ELR (cell line): Measurements from ENCODE around the gene CHD8.

Source experiments
- DNase-seq: peaks from one replicate; pipeline ENCODE4 v3.0.0-alpha.2; 2015; ENCODE audit warnings: low read depth

The CHD8 gene

GRCh38 chr14:21437063-21437901, 18.6 kb downstream of the CHD8 start:
- peak; percentile 100 for DNase-seq

DNA sequence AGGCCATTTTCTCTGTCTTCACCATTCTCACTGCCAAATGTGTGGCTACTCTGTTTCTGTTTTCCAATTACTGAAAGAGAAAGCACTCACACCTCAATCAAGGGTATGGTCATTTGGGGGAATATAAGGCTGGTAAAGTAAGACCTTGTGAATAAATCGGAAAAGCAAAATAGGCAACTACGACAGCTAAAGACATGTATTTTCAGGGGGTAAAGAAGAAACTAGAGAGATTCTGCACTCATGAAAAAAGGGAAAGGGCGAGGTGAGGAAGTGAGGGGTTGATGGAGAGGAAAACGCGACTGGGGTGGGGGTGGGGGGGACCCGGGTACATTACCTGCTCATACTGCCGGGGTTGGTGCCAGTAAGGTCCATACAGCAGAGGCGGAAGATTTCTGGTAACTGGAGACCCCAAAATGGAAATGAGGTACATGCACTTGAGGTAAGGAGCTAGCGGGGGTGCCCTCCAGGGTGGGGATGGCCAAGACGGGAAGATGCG, 19.3 kb downstream of the CHD8 start:
- DNase-seq, result no peak

DNA sequence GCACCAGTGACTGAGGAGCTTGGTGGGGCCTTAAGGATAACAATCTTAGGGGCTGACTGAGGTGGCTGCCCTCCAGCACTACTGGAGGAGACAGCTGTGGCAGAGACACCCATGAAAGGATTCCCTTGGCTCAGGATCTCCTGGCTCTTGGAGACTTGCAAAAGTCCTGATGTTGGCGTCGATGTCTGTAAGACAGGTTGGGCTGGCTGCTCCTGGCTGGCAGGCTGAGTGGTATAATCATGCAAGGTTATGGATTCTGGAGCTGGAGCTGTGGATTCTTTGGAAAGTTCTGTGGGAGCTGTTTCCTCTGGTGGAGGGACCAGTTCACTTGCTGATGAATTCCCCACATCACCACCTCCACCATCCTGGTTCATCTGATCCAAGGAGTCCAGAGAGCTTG, 24.8 kb downstream of the CHD8 start:
- DNase-seq, result no peak

DNA sequence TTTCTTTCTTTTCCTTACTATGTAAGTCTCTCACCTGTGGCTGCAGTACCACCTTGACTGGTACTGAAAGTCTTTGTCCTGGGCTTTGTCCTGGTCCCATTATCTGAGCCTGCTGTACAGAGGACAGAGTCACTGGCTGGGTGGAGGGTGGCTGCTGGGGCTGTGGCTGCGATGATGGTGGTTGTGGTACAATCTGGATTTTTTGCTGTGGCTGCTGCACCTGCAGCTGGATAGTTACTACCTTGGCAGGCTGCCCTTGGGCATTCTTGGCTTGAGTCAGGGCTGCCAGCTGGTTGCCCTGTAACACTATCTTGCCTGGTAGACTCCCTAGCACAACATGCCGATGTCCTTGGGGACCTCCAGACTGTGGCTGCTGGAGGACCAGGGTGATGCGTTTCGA, 27.0 kb downstream of the CHD8 start:
- DNase-seq, result no peak

DNA sequence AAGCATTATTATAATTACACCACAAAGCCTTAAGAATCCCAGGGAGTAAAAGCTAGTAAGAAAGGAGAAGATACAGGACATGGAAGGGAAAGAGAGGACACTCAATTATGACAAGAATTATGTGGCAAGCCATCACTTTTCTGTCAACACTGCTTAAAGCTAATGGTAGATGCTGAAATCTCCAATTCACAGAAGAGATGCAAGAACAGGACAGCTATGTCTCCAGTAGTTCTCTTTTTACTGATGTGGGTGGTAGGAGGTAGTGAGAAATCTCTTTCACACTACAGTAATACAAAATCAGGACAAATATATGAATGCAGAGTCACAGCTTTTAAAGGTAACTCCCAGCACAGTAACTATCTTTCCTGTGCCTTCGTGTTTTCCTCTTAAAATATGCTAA, 29.2 kb downstream of the CHD8 start:
- no peak for DNase-seq

DNA sequence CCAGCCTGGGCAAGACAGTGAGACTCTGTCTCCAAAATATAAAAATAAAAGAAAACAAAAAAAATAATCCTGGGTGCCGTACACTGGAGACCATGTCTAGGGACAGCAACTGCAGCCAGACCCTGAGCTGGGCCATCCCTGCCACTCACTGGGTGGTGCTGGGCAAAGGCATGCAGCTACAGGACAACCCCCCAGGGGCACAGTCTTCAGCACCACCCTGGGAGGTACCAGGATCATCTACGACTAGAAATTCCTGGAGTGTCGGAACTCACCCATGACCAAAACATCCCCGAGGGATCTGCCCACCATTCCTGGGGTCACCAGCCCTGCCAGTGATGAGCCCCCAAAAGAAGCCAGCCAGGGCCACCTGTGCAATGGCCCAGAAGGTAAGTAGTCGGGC, 36.4 kb downstream of the CHD8 start:
- DNase-seq, result no peak

DNA sequence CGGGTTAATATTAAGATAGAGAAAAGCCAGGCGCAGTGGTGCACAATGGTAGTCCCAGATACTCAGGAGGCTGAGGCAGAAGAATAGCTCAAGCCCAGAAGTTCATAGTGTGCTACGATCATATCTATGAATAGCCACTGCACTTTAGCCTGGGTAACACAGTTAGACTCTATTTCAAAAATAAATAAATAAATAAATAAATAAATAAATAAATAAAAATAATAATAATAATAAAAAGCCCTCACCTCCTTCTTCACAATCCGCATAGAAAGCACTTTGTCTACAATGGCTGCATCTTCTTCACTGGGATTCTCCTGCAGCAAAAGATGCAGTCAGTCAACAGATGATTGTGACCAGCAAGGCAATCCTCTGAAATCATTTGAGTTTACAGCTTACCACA, 40.6 kb downstream of the CHD8 start:
- no peak for DNase-seq

GRCh38 chr14:21414137-21414631, 41.7 kb downstream of the CHD8 start:
- no peak for DNase-seq

DNA sequence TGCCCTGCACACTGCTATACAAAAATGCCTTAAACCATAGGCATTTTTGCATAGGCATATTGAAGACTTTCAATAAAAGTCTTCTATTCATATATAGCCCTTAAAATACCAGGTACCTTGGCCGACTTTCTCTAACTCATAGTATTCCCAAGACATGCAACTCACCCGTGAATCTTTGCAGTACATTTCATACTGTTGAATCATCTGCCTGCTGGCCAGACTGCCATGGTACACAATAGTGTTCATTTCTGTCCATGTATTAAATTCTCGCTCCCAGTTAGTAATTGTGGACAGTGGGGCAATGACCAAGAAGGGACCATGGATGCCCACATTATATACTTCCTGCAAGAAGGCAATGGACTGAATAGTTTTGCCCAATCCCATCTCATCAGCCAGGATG, 47.8 kb downstream of the CHD8 start:
- peak; percentile 83 for DNase-seq

DNA sequence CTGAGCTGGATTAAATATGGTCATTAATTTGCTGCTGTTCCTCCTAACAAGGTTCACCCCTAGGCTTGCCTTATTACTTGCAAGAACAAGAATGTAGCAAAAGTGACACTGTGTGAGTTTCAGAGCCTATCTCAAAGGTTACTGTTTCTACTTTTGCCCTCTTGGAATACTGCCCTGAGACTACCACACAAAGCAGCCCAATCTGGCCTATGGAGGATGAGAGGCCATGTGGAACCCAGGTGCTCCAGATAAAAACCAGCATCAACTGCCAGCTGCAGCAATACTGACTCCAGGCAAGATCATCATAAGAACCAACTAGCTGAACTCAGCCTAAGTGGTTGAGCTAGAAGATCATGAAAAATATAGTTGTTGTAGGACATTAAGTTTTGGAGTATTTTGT, 49.7 kb downstream of the CHD8 start:
- no peak for DNase-seq

DNA sequence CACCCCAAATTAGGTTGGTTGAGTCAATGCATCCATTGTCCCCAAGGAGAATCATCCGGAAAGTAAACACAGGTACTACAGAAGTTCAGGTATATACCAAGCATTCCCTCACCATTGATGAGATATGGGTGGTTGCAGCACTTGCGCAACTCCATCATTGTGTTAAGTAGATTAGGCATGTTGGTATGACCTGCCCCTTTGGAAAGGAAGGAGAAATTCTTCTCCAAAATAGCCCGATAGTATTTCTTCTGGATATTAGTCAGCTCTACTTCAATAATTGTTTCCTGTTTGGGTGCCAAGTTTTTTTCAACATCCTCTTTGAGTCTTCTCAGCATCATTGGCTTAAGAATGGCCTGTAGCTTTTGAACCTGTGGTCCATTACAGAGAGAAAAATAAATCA, 50.8 kb downstream of the CHD8 start:
- peak; percentile 22 for DNase-seq

- DNase-seq, result no peak
These were observed 56.5 kb downstream of the CHD8 start for GRCh38 chr14:21399311-21399870.

GRCh38 chr14:21398901-21399300, 57.0 kb downstream of the CHD8 start:
- DNase-seq, result no peak

GRCh38 chr14:21395450-21395849, 60.5 kb downstream of the CHD8 start:
- no peak for DNase-seq

GRCh38 chr14:21385188-21385904, 70.6 kb downstream of the CHD8 start:
- no peak for DNase-seq

DNA sequence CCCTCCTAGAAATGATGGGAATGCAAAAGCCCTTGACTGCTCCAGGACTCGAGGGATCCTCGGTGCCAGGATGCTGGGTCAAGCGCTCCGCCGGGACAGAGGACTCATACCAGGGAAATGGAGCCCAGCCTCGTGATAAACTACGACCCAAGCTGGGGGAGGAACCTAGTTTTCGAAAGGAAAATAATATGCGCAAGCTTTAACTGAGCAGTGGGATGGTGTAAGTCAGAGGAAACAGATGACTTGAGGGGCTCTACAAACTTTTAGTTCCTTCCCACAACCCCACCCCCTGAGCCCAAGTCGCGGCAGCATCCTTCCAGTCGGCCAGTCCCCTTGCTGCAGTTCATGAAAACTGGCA, 71.5 kb downstream of the CHD8 start:
- no peak for DNase-seq

- peak; percentile 98 for DNase-seq
These were observed 72.0 kb downstream of the CHD8 start, which contains the start of gene SUPT16H for GRCh38 chr14:21383848-21384493. Gene SUPT16H (minus strand): TSS chr14:21384019. CDS start chr14:21383927, 92 bp downstream.

DNA sequence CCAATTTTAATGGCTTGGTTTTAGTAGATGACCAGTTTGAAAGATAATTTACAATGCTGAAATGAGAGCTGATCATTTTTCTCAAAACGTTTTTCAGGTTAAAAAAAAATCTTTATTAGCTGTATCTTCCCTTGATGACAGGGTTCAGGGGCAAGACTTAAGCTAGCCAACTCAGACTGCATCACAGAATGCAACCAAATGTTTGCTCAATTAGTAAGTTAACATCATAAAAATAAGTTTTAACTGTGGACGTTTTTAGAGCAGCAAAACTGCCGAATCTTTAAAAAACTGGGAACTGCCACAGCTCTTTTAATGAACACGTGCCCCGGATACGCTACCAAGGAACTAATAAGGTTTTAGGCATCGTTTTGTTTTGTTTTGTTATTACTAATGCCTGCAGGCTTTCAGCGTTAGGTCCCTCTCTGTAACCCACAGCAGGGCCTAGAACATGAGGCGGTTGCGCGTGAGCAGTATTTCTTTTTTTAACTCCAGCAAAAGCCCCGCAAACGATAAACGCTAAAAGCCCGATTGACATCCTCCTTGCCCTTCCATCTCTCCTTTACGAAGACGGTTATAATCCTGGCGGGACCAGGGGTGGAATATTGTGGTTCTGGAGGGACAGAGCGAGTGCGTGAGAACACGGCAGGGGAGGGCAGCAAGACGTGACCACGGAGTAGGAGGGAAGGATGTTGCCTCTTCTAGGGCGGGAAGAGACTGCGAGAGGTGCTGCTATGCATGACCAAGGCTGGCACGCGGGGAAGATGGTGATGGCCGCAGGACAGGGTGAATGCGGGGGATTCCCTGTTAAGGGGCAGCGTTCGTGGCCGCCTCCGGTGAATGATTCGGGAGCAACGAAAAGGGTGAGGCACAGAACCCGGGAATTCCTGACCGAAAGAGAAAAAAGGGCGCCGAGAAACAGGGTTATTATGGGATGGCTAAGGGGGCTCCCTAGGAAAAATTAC, 72.8 kb downstream of the CHD8 start:
- DNase-seq, result peak; percentile 74

GRCh38 chr14:21382095-21382494, 73.8 kb downstream of the CHD8 start:
- peak; percentile 13 for DNase-seq

DNA sequence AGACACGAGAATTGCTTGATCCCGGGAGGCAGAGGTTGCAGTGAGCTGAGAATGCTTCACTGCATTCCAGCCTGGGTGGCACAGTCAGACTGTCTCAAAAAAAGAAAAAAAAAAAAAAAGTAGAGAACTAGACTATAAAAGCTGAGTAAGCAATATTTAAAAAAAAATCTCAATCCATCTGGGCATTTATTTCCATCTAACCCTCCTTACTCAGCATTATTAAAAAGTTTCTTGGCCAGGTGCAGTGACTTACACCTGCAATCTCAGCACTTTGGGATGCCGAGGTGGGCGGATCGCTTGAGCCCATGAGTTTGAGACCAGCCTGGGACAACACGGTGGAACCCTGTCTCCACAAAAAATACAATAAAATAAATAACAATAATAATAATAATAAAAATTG, 76.6 kb downstream of the CHD8 start:
- no peak for DNase-seq

DNA sequence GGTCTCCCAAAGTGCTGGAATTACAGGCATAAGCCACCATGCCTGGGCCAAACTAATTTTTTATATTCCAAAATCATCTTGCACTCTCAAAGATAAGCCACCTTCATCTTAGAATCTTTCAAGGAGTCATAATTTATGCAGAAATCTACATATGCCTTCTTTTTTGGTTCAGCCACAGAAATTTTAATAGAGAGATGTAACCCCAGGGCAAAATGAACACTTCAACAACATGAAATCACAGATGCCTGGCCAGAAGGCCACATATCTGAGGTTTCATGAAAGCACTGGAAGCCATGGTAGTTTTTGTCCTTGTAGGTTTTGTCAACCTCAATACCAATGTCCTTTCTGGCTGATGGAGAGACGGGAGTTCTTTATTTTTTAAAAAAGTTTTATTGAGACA, 81.9 kb downstream of the CHD8 start:
- DNase-seq, result no peak
